GM18520 (cell line): ENCODE measurements around the gene ARMS2.

Experiments
- ATAC-seq: cut with Tn5 transposase; IDR thresholded peaks from one replicate; pipeline ENCODE4 v1.9.1; 2021; ENCODE audit not compliant: unreplicated experiment

ARMS2 gene

GRCh38 chr10:122469848-122470247 is 15.4 kb downstream of the ARMS2 start:
- no peak for ATAC-seq

DNA sequence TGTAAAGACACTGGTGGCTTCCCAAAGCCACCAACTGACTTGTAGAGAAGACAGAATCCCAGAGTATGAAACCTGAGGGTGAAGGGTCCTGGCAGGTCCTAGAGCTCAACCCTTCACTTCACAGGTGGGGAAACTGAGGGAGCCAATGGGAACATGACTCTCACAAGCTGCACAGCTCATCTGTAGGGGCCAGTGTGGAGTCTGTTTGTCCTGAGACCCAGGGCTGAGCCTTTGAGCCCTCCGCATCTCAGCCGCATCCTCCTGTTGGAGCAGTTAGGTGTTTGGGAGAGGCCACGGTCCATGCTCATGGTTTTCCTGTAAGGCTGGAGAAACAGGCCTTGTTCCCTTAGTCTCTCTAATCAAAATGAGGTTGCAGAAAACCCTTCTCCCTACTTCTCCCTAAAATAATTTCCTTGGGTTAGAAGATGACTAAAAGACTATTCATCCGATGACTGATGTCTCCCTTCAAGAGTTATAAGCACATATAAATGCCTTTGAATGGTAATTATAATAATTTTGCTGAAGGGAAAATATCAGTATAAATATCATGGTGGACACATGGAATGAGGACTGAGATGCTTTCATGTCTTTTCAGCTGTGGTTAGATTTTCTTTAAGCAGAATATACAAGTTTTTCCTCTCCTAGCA is 17.2 kb downstream of the ARMS2 start:
- no peak for ATAC-seq

DNA sequence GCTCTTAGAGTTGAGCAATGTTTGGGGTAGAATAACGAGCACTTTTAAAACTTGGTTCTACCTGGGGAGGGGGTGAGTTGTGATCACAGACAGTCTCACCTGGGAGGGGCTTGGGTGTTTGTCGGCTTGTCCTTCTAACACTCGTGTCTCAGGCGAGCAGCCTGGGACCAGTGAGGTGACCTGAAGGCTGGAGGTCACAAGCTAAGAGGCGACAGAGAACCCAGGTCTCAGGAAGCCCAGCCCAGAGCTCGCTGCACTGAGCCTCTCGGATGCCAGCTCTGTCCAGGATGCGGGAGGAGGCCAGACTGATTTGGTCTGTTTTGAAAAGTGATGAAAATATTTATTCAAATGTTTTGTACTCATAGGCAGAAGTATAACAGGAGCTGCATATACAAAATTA is 18.7 kb downstream of the ARMS2 start:
- no peak for ATAC-seq

DNA sequence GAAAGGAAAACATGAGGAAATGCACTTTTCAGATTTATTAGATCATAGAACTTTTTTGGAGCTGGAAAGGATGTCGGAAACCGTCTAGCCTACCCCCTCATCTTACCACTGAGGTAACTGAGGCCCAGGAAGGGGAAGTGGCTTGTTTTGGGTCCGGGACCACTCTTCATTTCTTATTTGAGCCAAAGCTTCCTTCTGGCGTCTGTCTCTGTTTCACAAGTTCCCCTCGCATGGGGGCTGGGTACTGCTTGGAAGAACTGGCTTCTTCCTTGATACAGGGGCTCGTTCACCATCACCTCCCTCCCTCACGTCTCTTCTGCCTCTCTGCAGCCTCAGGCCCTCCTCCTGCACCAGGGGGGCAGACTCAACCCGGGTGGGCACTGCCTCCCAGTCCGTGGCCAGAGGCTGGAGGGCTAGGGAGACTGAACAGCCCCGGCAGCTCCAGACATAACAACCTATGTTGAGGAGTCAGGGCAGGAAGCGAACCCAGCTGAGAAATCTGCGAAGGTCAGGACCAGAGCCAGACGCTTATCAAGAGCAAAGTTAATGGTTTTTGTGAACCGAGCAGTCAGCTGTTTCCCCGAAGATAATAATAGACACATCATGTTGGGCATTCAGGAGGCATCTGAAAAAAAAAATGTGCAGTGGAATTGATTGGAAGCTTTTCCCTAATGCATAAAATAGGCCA is 19.8 kb downstream of the ARMS2 start:
- ATAC-seq = no peak

DNA sequence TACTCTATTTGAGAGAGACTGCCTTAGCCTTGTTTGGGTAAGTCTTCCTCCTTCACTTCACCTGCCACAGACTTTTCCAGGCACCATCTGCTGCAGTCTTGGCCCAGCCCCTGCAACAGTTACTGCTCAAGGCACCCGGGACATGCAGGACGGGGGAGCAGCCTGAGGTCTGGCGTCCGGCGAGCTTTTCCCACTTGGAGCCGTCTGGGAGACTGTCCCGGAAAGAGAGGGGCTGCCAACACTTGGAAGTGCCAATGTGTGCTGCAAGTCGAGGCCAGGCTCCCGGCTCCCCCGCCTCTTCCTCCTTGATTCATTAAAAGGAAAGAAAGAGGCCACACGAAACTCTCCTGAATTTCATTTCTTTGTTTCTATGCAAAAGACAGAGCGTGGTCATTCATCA is 20.6 kb downstream of the ARMS2 start:
- no peak for ATAC-seq

- no peak for ATAC-seq
Observed at GRCh38 chr10:122475591-122476332, 21.3 kb downstream of the ARMS2 start.

GRCh38 chr10:122476333-122476695 is 21.9 kb downstream of the ARMS2 start:
- ATAC-seq = no peak

DNA sequence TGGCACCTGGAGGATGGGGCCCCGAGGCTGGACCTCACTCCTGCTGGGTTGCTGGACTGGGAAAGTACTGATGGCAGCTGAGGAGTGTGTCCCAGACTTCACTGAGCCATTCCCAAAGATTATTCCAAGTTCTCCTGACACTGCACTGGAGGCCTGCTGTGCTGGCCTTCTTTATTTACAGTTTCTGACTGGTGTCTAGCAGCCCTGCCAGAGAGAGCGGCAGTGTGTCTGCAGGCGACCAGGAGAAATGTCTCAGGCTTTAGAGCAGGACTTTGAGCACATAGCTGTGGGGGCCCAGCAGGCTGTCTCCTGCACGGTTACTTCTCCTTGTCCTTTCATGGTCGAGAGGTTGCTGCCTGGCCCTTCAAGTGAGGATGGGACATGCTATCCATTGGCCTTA is 23.0 kb downstream of the ARMS2 start:
- no peak for ATAC-seq

GRCh38 chr10:122478971-122479370 is 24.5 kb downstream of the ARMS2 start:
- no peak for ATAC-seq

DNA sequence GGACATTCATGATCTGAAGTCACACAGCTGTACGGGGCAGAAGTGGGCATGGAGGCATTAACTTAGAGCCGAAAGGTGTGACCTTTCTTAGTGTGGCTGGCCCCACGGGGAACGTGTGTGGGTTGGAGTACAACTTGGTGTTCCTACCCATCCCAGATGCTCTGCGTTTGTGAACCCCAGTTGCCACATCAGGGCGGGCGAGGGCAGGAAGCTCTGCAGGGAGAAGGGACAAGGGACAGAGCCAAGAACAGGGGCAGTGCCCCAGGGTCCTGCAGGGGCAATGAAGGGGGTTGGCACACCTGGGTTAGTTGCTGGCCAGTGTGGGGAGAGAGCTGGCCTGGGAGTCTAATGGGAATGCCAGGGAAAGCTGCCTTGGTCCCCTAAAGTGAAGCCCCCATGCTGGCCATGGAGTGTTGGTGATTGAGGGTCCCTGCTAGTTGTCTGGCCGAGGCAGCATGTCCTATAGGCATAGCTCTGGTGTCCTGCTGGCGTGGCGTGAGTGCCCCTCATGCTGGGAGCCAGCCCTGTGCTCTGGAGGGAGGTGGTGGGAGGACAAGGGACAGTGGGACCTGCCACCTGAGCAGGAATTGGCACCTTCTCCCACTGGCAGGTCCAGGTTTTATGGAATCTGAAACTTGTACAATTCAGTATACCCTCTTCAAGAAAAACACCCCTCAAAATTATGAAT is 25.8 kb downstream of the ARMS2 start:
- ATAC-seq = no peak

- no peak for ATAC-seq
Observed at GRCh38 chr10:122481296-122482056, 27.0 kb downstream of the ARMS2 start.

DNA sequence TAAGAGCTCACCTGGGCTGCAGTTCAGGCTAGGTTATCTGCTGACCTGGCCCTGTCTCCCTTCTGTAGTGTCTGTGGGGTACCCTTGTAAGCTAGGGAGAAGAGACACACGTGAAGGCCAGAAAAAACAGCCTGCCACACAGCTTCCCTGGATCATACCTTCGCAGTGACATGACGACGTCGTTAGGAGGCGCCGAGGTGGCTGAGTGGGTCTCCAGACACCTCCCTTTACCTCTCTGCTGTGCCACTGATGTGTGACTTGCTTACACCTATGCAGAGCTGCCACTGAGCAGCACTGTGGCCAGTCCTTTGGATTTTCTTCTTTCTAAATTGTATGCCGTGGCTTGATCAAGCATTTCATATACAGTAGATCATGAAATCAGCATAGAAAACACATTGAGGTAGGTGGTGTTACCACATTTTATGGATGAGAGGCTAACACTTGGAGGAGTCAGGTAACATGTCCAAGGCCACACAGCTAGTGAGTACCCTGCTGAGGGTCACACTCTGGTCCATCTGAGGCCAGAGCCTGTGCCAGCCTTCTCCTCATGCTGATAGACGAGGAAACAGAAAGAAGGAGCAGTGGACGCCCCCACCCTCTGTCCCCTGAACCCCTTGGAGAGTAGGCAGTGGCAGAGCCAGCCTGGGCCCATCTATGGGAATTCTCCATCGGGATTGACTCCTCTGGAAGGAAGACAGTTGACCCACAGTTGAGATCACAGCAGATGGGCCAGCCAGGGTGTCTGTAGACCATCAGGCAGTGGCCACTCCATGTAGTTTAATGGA is 30.0 kb downstream of the ARMS2 start:
- ATAC-seq = no peak

DNA sequence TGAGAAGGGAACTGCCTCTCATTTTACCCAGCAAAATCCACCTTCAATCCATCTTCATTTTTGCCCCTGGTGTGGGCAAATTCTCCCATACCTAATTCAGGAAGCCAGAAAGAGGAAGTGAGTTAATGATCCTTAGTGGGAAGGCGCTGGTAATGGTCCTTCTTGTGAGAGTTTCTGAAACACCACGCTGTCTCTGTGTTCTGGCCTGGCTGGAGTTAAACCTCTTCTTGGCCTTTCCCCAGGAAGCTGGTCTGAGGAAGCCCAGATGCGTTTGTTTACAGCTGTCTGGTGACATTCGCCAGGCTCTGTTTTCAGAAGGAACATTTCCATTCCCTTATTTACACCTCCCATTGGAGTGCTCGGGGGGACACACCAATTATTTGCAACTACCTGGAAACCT is 31.2 kb downstream of the ARMS2 start:
- ATAC-seq = no peak

DNA sequence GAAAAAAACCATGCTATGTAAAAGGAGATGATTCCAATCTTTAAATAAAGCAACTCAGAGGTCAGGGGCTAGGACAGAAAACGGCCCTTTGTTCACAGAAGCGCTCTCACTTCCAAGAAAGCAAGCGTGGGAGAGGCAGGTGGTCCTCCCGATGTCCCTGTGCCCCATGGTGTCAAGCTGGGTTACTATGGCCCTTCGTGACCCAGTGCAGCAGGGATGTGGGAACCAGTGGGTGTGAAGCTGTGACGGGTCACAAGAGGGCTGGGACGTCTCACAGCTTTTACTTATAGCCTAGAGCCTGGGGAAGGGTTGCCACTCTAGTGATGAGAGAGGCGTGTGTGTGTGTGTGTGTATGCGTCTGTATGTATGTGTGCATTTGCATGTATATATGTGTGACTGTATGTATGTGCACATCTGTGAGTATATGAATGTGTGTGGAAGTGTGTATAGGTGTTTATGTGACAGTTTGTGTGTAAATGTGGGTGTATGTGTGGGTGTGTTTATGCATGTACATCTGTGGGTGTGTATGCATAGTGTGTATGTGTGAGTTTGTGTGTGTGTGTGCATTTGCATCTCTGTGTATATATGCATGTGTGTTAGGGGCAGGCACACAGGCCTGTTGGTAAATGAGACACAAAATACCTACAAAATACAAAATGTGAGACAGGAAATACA is 32.1 kb downstream of the ARMS2 start:
- no peak for ATAC-seq

GRCh38 chr10:122487174-122487765 is 32.8 kb downstream of the ARMS2 start:
- ATAC-seq = no peak

GRCh38 chr10:122490268-122490667 is 35.8 kb downstream of the ARMS2 start:
- no peak for ATAC-seq

DNA sequence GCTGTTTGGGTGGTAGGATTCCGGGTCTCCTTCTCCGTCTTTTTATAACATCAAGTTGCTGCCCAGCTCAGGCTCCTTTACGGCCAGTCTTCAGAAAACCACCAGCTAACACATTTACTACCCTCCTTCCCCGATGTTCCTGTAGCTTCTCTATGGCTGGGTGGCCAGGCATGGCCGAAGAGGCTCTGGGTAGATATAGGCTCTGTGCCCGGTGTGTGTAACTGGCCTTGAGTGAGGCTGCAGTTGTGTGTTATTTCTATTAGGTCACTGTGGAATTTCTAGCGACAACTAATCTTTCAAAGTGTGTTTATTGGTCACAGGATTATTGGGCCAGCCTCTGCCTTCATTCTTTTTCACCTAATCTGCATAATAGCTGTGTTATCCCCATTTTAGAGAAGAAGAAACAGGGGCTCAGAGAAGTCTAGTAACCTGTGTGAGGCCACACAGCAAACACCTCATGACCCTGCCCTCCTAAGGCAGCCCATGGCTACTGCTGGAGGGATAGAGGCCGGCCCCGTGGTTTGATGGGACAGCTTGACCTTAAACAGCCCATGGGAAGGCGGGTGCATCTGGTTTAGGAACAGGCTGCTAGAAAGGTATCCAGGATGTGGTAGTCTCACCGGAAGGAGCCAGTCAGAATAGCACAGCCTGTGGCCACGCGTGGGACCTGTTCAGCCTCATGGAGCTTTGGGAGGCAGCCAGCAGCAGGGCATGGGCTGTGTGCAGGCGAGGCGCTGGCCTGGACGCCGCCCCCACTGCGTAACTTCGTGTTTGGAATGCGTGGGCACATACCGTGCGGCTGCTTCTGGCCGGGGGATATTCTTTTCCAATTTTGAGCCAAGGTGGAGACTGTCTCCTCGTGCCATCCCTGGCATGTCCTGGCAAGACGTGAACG is 36.6 kb downstream of the ARMS2 start:
- no peak for ATAC-seq

DNA sequence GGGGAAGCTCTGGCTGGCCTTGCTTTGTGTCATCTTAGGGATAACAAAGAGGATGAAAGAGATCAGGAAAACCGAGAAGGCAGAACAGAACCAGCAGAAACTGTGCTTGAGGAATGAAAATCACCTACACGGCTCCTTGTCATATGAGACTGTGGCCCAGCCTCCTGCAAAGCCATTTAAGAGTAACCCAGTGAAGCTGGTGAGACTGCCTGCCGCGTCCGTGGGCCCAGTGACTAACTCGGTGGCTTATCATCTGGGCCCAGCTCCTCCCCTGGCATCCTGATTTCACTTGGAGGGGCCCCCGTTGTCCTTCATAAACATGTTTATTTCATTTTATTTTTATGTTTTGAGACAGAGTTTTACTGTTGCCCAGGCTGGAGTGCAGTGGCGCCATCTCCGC is 37.6 kb downstream of the ARMS2 start:
- no peak for ATAC-seq
